ENCODE measurements around the gene GALE.

GRCh38 chr1:23816906-23817305 lies 16.4 kb upstream of the GALE start:
- no peak for TF ChIP-seq CTCF (IDR thresholded peaks at IDR 0.05)
- no peak for TF ChIP-seq POLR2A (IDR thresholded peaks at IDR 0.05)
- no peak for TF ChIP-seq POLR2AphosphoS5 (IDR thresholded peaks at IDR 0.05)
